PFSK-1 (cell line): ENCODE results near the gene ZFYVE26.

Experiments
- FOXP2 ChIP-seq: optimal IDR thresholded peaks from 2 replicates; pipeline ENCODE3; 2011; ENCODE audit warnings: borderline replicate concordance, control low read depth, inconsistent platforms; ENCODE audit not compliant: insufficient read depth; ENCODE audit errors: extremely low read length, extremely low read depth
- POLR2AphosphoS5 ChIP-seq: IDR thresholded peaks from 2 replicates; pipeline ENCODE4 v1.6.1; 2012; ENCODE audit warnings: low read depth, mild to moderate bottlenecking, control low read depth, low read length, moderate library complexity
- REST ChIP-seq, 2 experiments: IDR thresholded peaks; 2 replicates each; pipeline versions ENCODE4 v1.6.1 to v1.8.0; 2011 to 2012; ENCODE audit warnings: low read depth in 2 of 2, low read length in 2 of 2, control low read depth in 1 of 2, inconsistent platforms in 1 of 2, mild to moderate bottlenecking in 1 of 2, moderate library complexity in 1 of 2; ENCODE audit not compliant: insufficient read depth in 1 of 2
- SIN3A ChIP-seq: IDR thresholded peaks from 2 replicates; pipeline ENCODE4 v1.6.1; 2012; ENCODE audit warnings: mild to moderate bottlenecking, low read length, moderate library complexity, borderline replicate concordance; ENCODE audit not compliant: insufficient read depth
- TAF1 ChIP-seq: IDR thresholded peaks from 2 replicates; pipeline ENCODE4 v1.6.1; 2012; ENCODE audit warnings: low read length, control low read depth, borderline replicate concordance; ENCODE audit not compliant: insufficient read depth

ZFYVE26 gene

GRCh38 chr14:67766035-67766680 is 50.2 kb downstream of the ZFYVE26 start:
- no peak for TF ChIP-seq TAF1
- no peak for TF ChIP-seq SIN3A
- no peak for TF ChIP-seq REST (IDR thresholded peaks at IDR 0.05; ENCODE audit: insufficient read depth in 1 of 2, low read depth in 2 of 2, low read length in 2 of 2)
- TF ChIP-seq POLR2AphosphoS5: no peak
- TF ChIP-seq FOXP2: no peak

GRCh38 chr14:67765192-67765834 is 51.1 kb downstream of the ZFYVE26 start:
- TF ChIP-seq POLR2AphosphoS5: no peak
- no peak for TF ChIP-seq TAF1
- no peak for TF ChIP-seq REST (IDR thresholded peaks at IDR 0.05; ENCODE audit: insufficient read depth in 1 of 2, low read depth in 2 of 2, low read length in 2 of 2)
- no peak for TF ChIP-seq FOXP2
- TF ChIP-seq SIN3A: no peak

- TF ChIP-seq FOXP2 (no peak), POLR2AphosphoS5 (no peak), REST (IDR thresholded peaks at IDR 0.05; ENCODE audit: insufficient read depth in 1 of 2, low read depth in 2 of 2, low read length in 2 of 2) (no peak), SIN3A (no peak), TAF1 (no peak)
Observed at GRCh38 chr14:67764496-67764895, 51.9 kb downstream of the ZFYVE26 start.

- no peak for TF ChIP-seq REST (IDR thresholded peaks at IDR 0.05; ENCODE audit: insufficient read depth in 1 of 2, low read depth in 2 of 2, low read length in 2 of 2)
- no peak for TF ChIP-seq TAF1
- TF ChIP-seq SIN3A: no peak
- no peak for TF ChIP-seq POLR2AphosphoS5
- no peak for TF ChIP-seq FOXP2
Observed at GRCh38 chr14:67763158-67763822, 53.1 kb downstream of the ZFYVE26 start.

- TF ChIP-seq POLR2AphosphoS5: no peak
- TF ChIP-seq TAF1: no peak
- no peak for TF ChIP-seq SIN3A
Observed at GRCh38 chr14:67762051-67762450, 54.3 kb downstream of the ZFYVE26 start.
